K562 (cell line): ENCODE results near the gene UBE2G2. TPM values are rescaled to one million over a fixed set of nuclear protein-coding genes. Genes with fewer than 3 reads are reported as not detected.
A peak's percentile ranks its signal among the peaks of the same experiment; 100 is the strongest.

Source experiments
- ATAC-seq: fragments of 200-7000 bp; cut with Tn5 transposase; 3 replicates; pipeline ENCODE4 v1.9.1; 2020; ENCODE audit warnings: moderate library complexity
- BruUV-seq: library from RNA; stranded (reverse); fragments of 400-500 nt; replicated peaks from 2 replicates; lab custom pipeline; 2021; lab: Mats Ljungman, UMichigan
- CTCF ChIA-PET: fragments of 300-600 bp; formaldehyde crosslinking; extraction: SDS; loops from one replicate; lab custom pipeline; 2021; ENCODE audit warnings: low intra/inter-chr PET ratio; lab: Yijun Ruan, JAX
- POLR2A ChIA-PET: fragments of 300-600, 350-650 bp; sonication (Branson Sonifier 250); formaldehyde crosslinking; extraction: SDS; loops from one replicate; lab custom pipeline; 2021; ENCODE audit warnings: antibody characterized with exemption, inconsistent platforms; lab: Yijun Ruan, JAX
- DNase-seq, 4 experiments: peaks; one replicate each; pipeline versions ENCODE4 v3.0.0 to v3.0.0-alpha.2; 2011 to 2018; ENCODE audit warnings: low spot score in 3 of 4, mixed read lengths in 3 of 4; ENCODE audit errors: extremely low read depth in 1 of 4
- FAIRE-seq: peaks from 2 replicates; lab custom pipeline; 2011; peaks lifted over from hg19 to GRCh38; lab: Jason Lieb, UNC
- H2AFZ ChIP-seq: 2 replicates; pipeline ENCODE4 v1.6.0; 2011; ENCODE audit warnings: low read depth, low read length, control low read depth, inconsistent platforms
- H3K27ac ChIP-seq: fragments of 200-600 bp; 3 replicates; pipeline ENCODE4 v1.8.0; 2011; ENCODE audit warnings: low read depth, mild to moderate bottlenecking, control low read depth, inconsistent platforms, low read length, moderate library complexity, mixed read lengths; ENCODE audit errors: extremely low read depth
- H3K27me3 ChIP-seq, 2 experiments: fragments of 300-600 bp in 1 of 2; 2 replicates in 1 of 2; 3 replicates in 1 of 2; pipeline versions ENCODE4 v1.6.0 to v1.8.0; 2011; ENCODE audit warnings: inconsistent platforms in 2 of 2, low read length in 2 of 2, mild to moderate bottlenecking in 1 of 2, mixed read lengths in 1 of 2, moderate library complexity in 1 of 2; ENCODE audit not compliant: control insufficient read depth in 2 of 2, insufficient read depth in 2 of 2
- H3K36me3 ChIP-seq: fragments of 300-600 bp; 3 replicates; pipeline ENCODE4 v1.8.0; 2011; ENCODE audit warnings: mild to moderate bottlenecking, low read length, inconsistent platforms; ENCODE audit not compliant: control insufficient read depth, insufficient read depth
- H3K4me1 ChIP-seq, 2 experiments: fragments of 200-600 bp in 1 of 2; replicated peaks in 1 of 2; 2 replicates in 1 of 2; 3 replicates in 1 of 2; pipeline versions ENCODE4 v1.5.1 to v1.8.0; 2011; ENCODE audit warnings: inconsistent platforms in 2 of 2, low read length in 2 of 2, mild to moderate bottlenecking in 1 of 2, mixed read lengths in 1 of 2, moderate library complexity in 1 of 2; ENCODE audit not compliant: control insufficient read depth in 2 of 2, insufficient read depth in 2 of 2
- H3K4me2 ChIP-seq: 2 replicates; pipeline ENCODE4 v1.6.1; 2011; ENCODE audit warnings: low read length, control low read depth, inconsistent platforms, mixed read lengths; ENCODE audit not compliant: insufficient read depth
- H3K4me3 ChIP-seq: fragments of 200-600 bp; sonication (generic), shearing (Covaris generic); 2 replicates; pipeline ENCODE4 v1.5.1; 2016; ENCODE audit warnings: control low read depth, inconsistent platforms
- H3K79me2 ChIP-seq: fragments of 200-600 bp; 3 replicates; pipeline ENCODE4 v1.8.0; 2011; ENCODE audit warnings: low read length, inconsistent platforms; ENCODE audit not compliant: control insufficient read depth, insufficient read depth
- H3K9ac ChIP-seq, 2 experiments: 2 replicates each; pipeline versions ENCODE4 v1.6.0 to v1.6.1; 2011; ENCODE audit warnings: low read depth in 2 of 2, low read length in 2 of 2, control low read depth in 1 of 2, inconsistent platforms in 1 of 2, mild to moderate bottlenecking in 1 of 2, mixed read lengths in 1 of 2; ENCODE audit not compliant: insufficient read depth in 1 of 2
- H3K9me1 ChIP-seq: one replicate; pipeline ENCODE4 v1.6.0; 2011; ENCODE audit warnings: inconsistent platforms, mild to moderate bottlenecking, low read length, moderate library complexity; ENCODE audit not compliant: control insufficient read depth, insufficient read depth
- H3K9me3 ChIP-seq: replicated peaks from 2 replicates; pipeline ENCODE4 v1.5.1; 2011; ENCODE audit warnings: low read depth, low read length, inconsistent platforms; ENCODE audit not compliant: control insufficient read depth, insufficient read depth
- H4K20me1 ChIP-seq: replicated peaks from 2 replicates; pipeline ENCODE4 v1.6.1; 2011; ENCODE audit warnings: low read length, inconsistent platforms, mixed read lengths; ENCODE audit not compliant: control insufficient read depth, insufficient read depth
- CSDE1 ChIP-seq, 2 experiments: fragments of 450-650 bp; IDR thresholded peaks; 2 replicates each; pipeline ENCODE4 v1.6.1; 2016; ENCODE audit warnings: mild to moderate bottlenecking in 1 of 2
- ETS2 ChIP-seq: IDR thresholded peaks from 2 replicates; pipeline ENCODE4 v1.6.1; 2016; ENCODE audit warnings: borderline replicate concordance, missing genetic modification characterization, mild to moderate bottlenecking, moderate library complexity, missing compliant biosample characterization; ENCODE audit not compliant: poor library complexity, severe bottlenecking
- KDM1A ChIP-seq, 2 experiments: fragments of 450-650 bp; IDR thresholded peaks; 2 replicates each; pipeline ENCODE4 v1.6.1; 2016; ENCODE audit warnings: mild to moderate bottlenecking in 2 of 2
- TCF7L2 ChIP-seq: fragments of 150-350 bp; IDR thresholded peaks from 2 replicates; pipeline ENCODE4 v1.6.1; 2016; ENCODE audit warnings: low read depth, mild to moderate bottlenecking, low read length, moderate library complexity
- ZBTB17 ChIP-seq: fragments of 450-650 bp; formaldehyde crosslinking; IDR thresholded peaks from 2 replicates; pipeline ENCODE4 v1.4.0; 2020; ENCODE audit warnings: mild to moderate bottlenecking
- ZNF232 ChIP-seq: sonication (generic); formaldehyde crosslinking; IDR thresholded peaks from 2 replicates; pipeline ENCODE4 v1.8.0; 2022; ENCODE audit warnings: mild to moderate bottlenecking, missing genetic modification reagents
- ZNF436 ChIP-seq: fragments of 250-450, 450-650 bp; sonication (Bioruptor Pico); formaldehyde crosslinking; IDR thresholded peaks from 2 replicates; pipeline ENCODE4 v1.7.0; 2020; ENCODE audit warnings: mild to moderate bottlenecking
- WGBS: fragments of 100-300 bp; shearing (Covaris generic); methylation state at CpG from one replicate; pipeline ENCODE4 v1.1.6; 2016; ENCODE audit warnings: low coverage, mixed read lengths; ENCODE audit not compliant: insufficient coverage; ENCODE audit errors: missing lambda C conversion rate; 5-methylcytosine and 5-hydroxymethylcytosine counted together
- in situ Hi-C: fragments of 300-500 bp; cut with MboI; formaldehyde crosslinking; loops from 4 replicates; pipeline ENCODE4 v1.15.0; 2018; ENCODE audit warnings: inconsistent platforms, mixed read lengths
- intact Hi-C: fragments of 100-400 bp; cut with micrococcal nuclease; formaldehyde crosslinking; loops from 2 replicates; pipeline ENCODE4 v1.14.2; 2022
- polyA plus RNA-seq, 8 experiments: library from polyadenylated mRNA; depleted of rRNA in 4 of 8; stranded (reverse) in 5 of 8; unstranded in 3 of 8; fragments of >200 nt; fragmentation: Nextera tagmentation in 2 of 8; fragmentation: Illumina TruSeq in 1 of 8; extraction: Ambion mirVana in 2 of 8; extraction: Trizol in 1 of 8; gene quantifications; 2 replicates each; pipeline versions ENCODE4 v1.2.1 to v1.2.3, GENCODE V29; 2011 to 2014; ENCODE audit warnings: inconsistent platforms in 1 of 8, missing spikeins in 1 of 8
- total RNA-seq, 7 experiments: library from RNA; depleted of rRNA in 6 of 7; stranded (reverse); fragments of >200 nt in 6 of 7; fragmentation: Illumina TruSeq in 2 of 7; extraction: Trizol in 2 of 7; gene quantifications; 2 replicates each; pipeline versions ENCODE4 v1.2.1 to v1.2.3, GENCODE V29; 2011 to 2021; ENCODE audit warnings: low replicate concordance in 1 of 7

UBE2G2 gene
- total and polyA plus RNA-seq, 9 of the 15 experiments (the other 6 are each of a cell fraction or from before 2014, with no cell fraction given), result 47.5 to 225 (median 140) TPM

- TF ChIP-seq TCF7L2 (no peak), ETS2 (tag) (no peak), CSDE1 (IDR thresholded peaks at IDR 0.05) (no peak), KDM1A (IDR thresholded peaks at IDR 0.05) (no peak)
Observed at GRCh38 chr21:44805859-44806258, 4.2 kb upstream of the UBE2G2 start (continued).

GRCh38 chr21:44805226-44805625 is 3.6 kb upstream of the UBE2G2 start:
- CTCF ChIA-PET, result no interaction called here

More at GRCh38 chr21:44805226-44805625, 3.6 kb upstream of the UBE2G2 start:
- no TSS peak for BruUV-seq
- Histone ChIP-seq H3K4me2 (no peak overlapping the region), H2AFZ (no peak overlapping the region), H3K9me3 (no peaks in the 10 kb centered on the region), H3K9ac (no peak overlapping the region), H3K4me3 (no peak overlapping the region), H3K4me1 (peaks cover 21 to 22% of the 10 kb centered on the region in 2 experiments), H4K20me1 (peaks cover 8% of the 10 kb centered on the region; the same call in 1 of the 2 replicates), H3K36me3 (peaks cover 79% of the 10 kb centered on the region), H3K27ac (no peak overlapping the region), H3K79me2 (peaks cover 36% of the 10 kb centered on the region), H3K27me3 (no peaks in the 10 kb centered on the region), H3K9me1 (no peaks in the 10 kb centered on the region)
- no peak for ATAC-seq
- DNase-seq, result no peak
- POLR2A ChIA-PET, result interaction anchor here (0.7 to 5.5 kb wide), 5 partner anchors 10 to 112 kb away, joined by 3 to 33 read pairs (median 3); partner anchors contain the start of gene SUMO3
- intact Hi-C loops (no loop called here), in situ Hi-C loops (no loop called here)
- no peak for TF ChIP-seq ZBTB17 (CRISPR knock-in tag)
- TF ChIP-seq ZNF436 (CRISPR knock-in tag), result no peak
- 0 out of 2 replicates have a peak, but pooled peaks have one; percentile 34 for TF ChIP-seq ZNF232
- no peak for FAIRE-seq
- WGBS, result 91% methylated on average over 4 of the region's 4 CpGs
